H1 (cell line): ENCODE data around the gene PSAP. TPM values are rescaled to one million over a fixed set of nuclear protein-coding genes. Genes with fewer than 3 reads are reported as not detected.

ENCODE experiments used
- CTCF ChIA-PET: fragments of 300-600 bp; sonication (Branson Sonifier 250); formaldehyde crosslinking; loops from one replicate; lab custom pipeline; 2021; ENCODE audit not compliant: partially characterized antibody; lab: Charles Lee
- POLR2A ChIA-PET: fragments of 300-600 bp; sonication (Branson Sonifier 250); formaldehyde crosslinking; loops from one replicate; lab custom pipeline; 2021; ENCODE audit warnings: inconsistent platforms; ENCODE audit not compliant: partially characterized antibody; lab: Charles Lee
- DNase-seq, 2 experiments: peaks; one replicate each; pipeline versions ENCODE4 v3.0.0 to v3.0.0-alpha.2; 2010 to 2022; ENCODE audit warnings: low spot score in 2 of 2, low read depth in 1 of 2, mixed read lengths in 1 of 2
- FAIRE-seq: peaks from 2 replicates; lab custom pipeline; 2011; peaks lifted over from hg19 to GRCh38; lab: Jason Lieb, UNC
- H2AFZ ChIP-seq: 2 replicates; pipeline ENCODE4 v1.8.1; 2012; ENCODE audit warnings: low read length, inconsistent platforms
- H2AK5ac ChIP-seq: 2 replicates; pipeline ENCODE4 v1.6.1; 2013; ENCODE audit warnings: low read depth, low read length
- H2BK120ac ChIP-seq: replicated peaks from 2 replicates; pipeline ENCODE3; 2013; ENCODE audit warnings: low read depth, low read length, inconsistent platforms
- H2BK12ac ChIP-seq: 2 replicates; pipeline ENCODE4 v1.6.1; 2013; ENCODE audit warnings: low read depth, low read length
- H2BK15ac ChIP-seq: 2 replicates; pipeline ENCODE4 v1.6.1; 2013; ENCODE audit warnings: low read length
- H2BK20ac ChIP-seq: 2 replicates; pipeline ENCODE4 v1.6.1; 2013; ENCODE audit warnings: low read length
- H2BK5ac ChIP-seq: 2 replicates; pipeline ENCODE4 v1.6.1; 2013; ENCODE audit warnings: low read depth, low read length
- H3K14ac ChIP-seq: 2 replicates; pipeline ENCODE4 v1.6.1; 2013; ENCODE audit warnings: inconsistent platforms; ENCODE audit not compliant: insufficient read length
- H3K18ac ChIP-seq: 2 replicates; pipeline ENCODE4 v1.6.1; 2013; ENCODE audit warnings: low read length; ENCODE audit errors: extremely low read depth
- H3K23ac ChIP-seq: 2 replicates; pipeline ENCODE4 v1.6.1; 2013; ENCODE audit warnings: inconsistent platforms; ENCODE audit not compliant: insufficient read length
- H3K23me2 ChIP-seq: 2 replicates; pipeline ENCODE4 v1.6.1; 2013; ENCODE audit warnings: low read depth, low read length
- H3K27ac ChIP-seq: 2 replicates; pipeline ENCODE4 v1.6.1; 2011; ENCODE audit warnings: low read depth, low read length, inconsistent platforms
- H3K27me3 ChIP-seq, 4 experiments: replicated peaks in 1 of 4; 1 replicate in 1 of 4; 2 replicates in 3 of 4; pipeline versions ENCODE4 v1.6.1 to v1.8.1; 2011 to 2013; ENCODE audit warnings: low read length in 3 of 4, mild to moderate bottlenecking in 3 of 4, inconsistent platforms in 2 of 4, mixed read lengths in 2 of 4, moderate library complexity in 1 of 4; ENCODE audit not compliant: control insufficient read depth in 3 of 4, insufficient read depth in 3 of 4; ENCODE audit errors: extremely low read depth in 1 of 4
- H3K36me3 ChIP-seq, 4 experiments: 2 replicates each; pipeline versions ENCODE4 v1.6.1 to v1.8.1; 2011 to 2013; ENCODE audit warnings: mild to moderate bottlenecking in 4 of 4, low read length in 3 of 4, moderate library complexity in 2 of 4, control low read depth in 1 of 4, inconsistent platforms in 1 of 4; ENCODE audit not compliant: insufficient read depth in 4 of 4, control insufficient read depth in 2 of 4
- H3K4ac ChIP-seq: replicated peaks from 2 replicates; pipeline ENCODE3; 2013; ENCODE audit warnings: low read length, low read depth, mixed read lengths, inconsistent platforms; ENCODE audit not compliant: insufficient read length
- H3K4me1 ChIP-seq, 4 experiments: replicated peaks in 1 of 4; 1 replicate in 1 of 4; 2 replicates in 3 of 4; pipeline versions ENCODE4 v1.6.1 to v1.8.1; 2011 to 2013; ENCODE audit warnings: low read length in 3 of 4, inconsistent platforms in 2 of 4, mixed read lengths in 1 of 4; ENCODE audit not compliant: insufficient read depth in 4 of 4, control insufficient read depth in 3 of 4
- H3K4me2 ChIP-seq, 2 experiments: 2 replicates each; pipeline versions ENCODE4 v1.6.1 to v1.8.1; 2011 to 2013; ENCODE audit warnings: low read depth in 2 of 2, low read length in 2 of 2, control low read depth in 1 of 2, inconsistent platforms in 1 of 2, mild to moderate bottlenecking in 1 of 2; ENCODE audit not compliant: insufficient read depth in 1 of 2
- H3K4me3 ChIP-seq, 4 experiments: fragments of 200-600, 300-600 bp in 1 of 4; sonication (generic), shearing (Covaris generic), sonication (Bioruptor Twin) in 1 of 4; 2 replicates each; pipeline versions ENCODE4 v1.5.1 to v1.8.1; 2011 to 2016; ENCODE audit warnings: low read length in 4 of 4, low read depth in 3 of 4, control low read depth in 2 of 4, inconsistent platforms in 2 of 4, mild to moderate bottlenecking in 2 of 4, mixed read lengths in 1 of 4, moderate library complexity in 1 of 4; ENCODE audit not compliant: insufficient read depth in 2 of 4; ENCODE audit errors: extremely low read depth in 1 of 4
- H3K56ac ChIP-seq: replicated peaks from 2 replicates; pipeline ENCODE3; 2013; ENCODE audit warnings: low read depth, mild to moderate bottlenecking, mixed read lengths, low read length, inconsistent platforms; ENCODE audit not compliant: insufficient read length
- H3K79me1 ChIP-seq: 2 replicates; pipeline ENCODE4 v1.6.1; 2013; ENCODE audit warnings: low read depth, low read length, control low read depth
- H3K79me2 ChIP-seq, 2 experiments: 2 replicates each; pipeline versions ENCODE4 v1.6.1 to v1.8.1; 2012 to 2013; ENCODE audit warnings: low read length in 2 of 2, mild to moderate bottlenecking in 2 of 2, inconsistent platforms in 1 of 2; ENCODE audit not compliant: insufficient read depth in 2 of 2, control insufficient read depth in 1 of 2
- H3K9ac ChIP-seq, 4 experiments: replicated peaks in 1 of 4; 1 replicate in 1 of 4; 2 replicates in 3 of 4; pipeline versions ENCODE4 v1.6.1 to v1.8.1; 2011 to 2013; ENCODE audit warnings: low read depth in 3 of 4, low read length in 3 of 4, control low read depth in 2 of 4, mild to moderate bottlenecking in 2 of 4, moderate library complexity in 2 of 4, inconsistent platforms in 1 of 4; ENCODE audit errors: extremely low read depth in 1 of 4
- H3K9me3 ChIP-seq, 2 experiments: 2 replicates each; pipeline versions ENCODE4 v1.6.1 to v1.8.1; 2012 to 2013; ENCODE audit warnings: mild to moderate bottlenecking in 2 of 2, moderate library complexity in 2 of 2, control low read depth in 1 of 2, inconsistent platforms in 1 of 2, low read depth in 1 of 2, low read length in 1 of 2, mixed read lengths in 1 of 2; ENCODE audit not compliant: insufficient read depth in 2 of 2
- H4K20me1 ChIP-seq, 2 experiments: replicated peaks in 1 of 2; 2 replicates each; pipeline versions ENCODE3 to v1.8.1; 2011 to 2013; ENCODE audit warnings: inconsistent platforms in 2 of 2, low read length in 2 of 2, mild to moderate bottlenecking in 1 of 2; ENCODE audit not compliant: insufficient read depth in 2 of 2, control insufficient read depth in 1 of 2
- H4K5ac ChIP-seq: 2 replicates; pipeline ENCODE4 v1.6.1; 2013; ENCODE audit warnings: low read length, low read depth, mixed read lengths, inconsistent platforms; ENCODE audit not compliant: insufficient read length
- H4K8ac ChIP-seq: 2 replicates; pipeline ENCODE4 v1.8.0; 2013; ENCODE audit warnings: mild to moderate bottlenecking, moderate library complexity, low read length, inconsistent platforms; ENCODE audit not compliant: insufficient read depth; ENCODE audit errors: extremely low read depth
- H4K91ac ChIP-seq: replicated peaks from 2 replicates; pipeline ENCODE3; 2013; ENCODE audit warnings: low read length, mixed read lengths, inconsistent platforms; ENCODE audit not compliant: insufficient read length
- ATF3 ChIP-seq: IDR thresholded peaks from 2 replicates; pipeline ENCODE4 v1.6.1; 2011; ENCODE audit warnings: low read depth, mild to moderate bottlenecking, low read length; ENCODE audit not compliant: insufficient read depth
- MAFK ChIP-seq: IDR thresholded peaks from 2 replicates; pipeline ENCODE4 v1.6.1; 2012; ENCODE audit warnings: low read depth, mild to moderate bottlenecking, improper control_type of control experiment, low read length
- MAX ChIP-seq: IDR thresholded peaks from 2 replicates; pipeline ENCODE4 v1.6.1; 2012; ENCODE audit warnings: inconsistent platforms
- NRF1 ChIP-seq: IDR thresholded peaks from 2 replicates; pipeline ENCODE4 v1.6.1; 2011; ENCODE audit warnings: mild to moderate bottlenecking, low read depth, low read length, improper control_type of control experiment
- RXRA ChIP-seq: IDR thresholded peaks from 2 replicates; pipeline ENCODE4 v1.6.1; 2011; ENCODE audit warnings: low read depth, mild to moderate bottlenecking, low read length, moderate library complexity; ENCODE audit not compliant: insufficient read depth
- TAF7 ChIP-seq: optimal IDR thresholded peaks from 2 replicates; pipeline ENCODE3; 2011; ENCODE audit warnings: low read depth, mild to moderate bottlenecking, inconsistent platforms, low read length, moderate library complexity, borderline replicate concordance
- WGBS, 2 experiments: shearing (Covaris generic) in 1 of 2; methylation state at CpG; one replicate each; pipeline versions ENCODE4 v1.1.6 to v1.1.7; 2013 to 2015; ENCODE audit warnings: low lambda C conversion rate in 2 of 2, mixed read lengths in 2 of 2, inconsistent platforms in 1 of 2, low coverage in 1 of 2, missing lambda C conversion rate in 1 of 2; ENCODE audit not compliant: insufficient replicate concordance in 2 of 2, insufficient coverage in 1 of 2, insufficient read length in 1 of 2; ENCODE audit errors: extremely low coverage in 1 of 2, missing lambda C conversion rate in 1 of 2; 5-methylcytosine and 5-hydroxymethylcytosine counted together
- polyA plus RNA-seq, 7 experiments: library from polyadenylated mRNA; depleted of rRNA in 3 of 7; stranded (reverse) in 5 of 7; unstranded in 2 of 7; fragments of >200 nt in 5 of 7; fragments of 200-250 nt in 2 of 7; gene quantifications; 1 replicate in 5 of 7; 2 replicates in 1 of 7; 4 replicates in 1 of 7; pipeline versions ENCODE4 v1.2.1 to v1.2.3, GENCODE V29; 2011 to 2013; ENCODE audit warnings: missing spikeins in 2 of 7, mixed read lengths in 2 of 7
- total RNA-seq: library from RNA; stranded (reverse); fragmentation: NEBNext Ultra II Directional; extraction: Animal tissue kit (Norgen Biotek cat#: 25700); gene quantifications from 2 replicates; pipeline ENCODE4 v1.2.1, GENCODE V29; 2021

The PSAP gene
- total and polyA plus RNA-seq, 2 of the 8 experiments (the other 6 are each of a cell fraction or from before 2014, with no cell fraction given) = 386 to 504 TPM

GRCh38 chr10:71783917-71784678 is 67.0 kb downstream of the PSAP start:
- no peak overlapping the region for H4K5ac ChIP-seq
- H3K9ac ChIP-seq = no peak overlapping the region
- POLR2A ChIA-PET = no interaction called here
- H3K23ac ChIP-seq = no peak overlapping the region
- no peaks in the 10 kb centered on the region for H3K79me1 ChIP-seq
- no peak overlapping the region for H3K4me2 ChIP-seq
- H4K91ac ChIP-seq = no peak overlapping the region
- H4K8ac ChIP-seq = 0 out of 2 replicates have a peak overlapping the region, but pooled peaks have one; percentile 40
- no peak overlapping the region for H3K4ac ChIP-seq
- no peak overlapping the region; the same call in 1 of the 2 replicates for H2BK12ac ChIP-seq
- no peak overlapping the region for H3K4me3 ChIP-seq
- DNase-seq (no peak), FAIRE-seq (no peak)
- H3K36me3 ChIP-seq = no peaks in the 10 kb centered on the region
- no peaks in the 10 kb centered on the region for H3K9me3 ChIP-seq
- H2AK5ac ChIP-seq = no peak overlapping the region
- no peak overlapping the region for H2BK120ac ChIP-seq
- no peak overlapping the region for H2AFZ ChIP-seq
- H3K4me1 ChIP-seq = peaks cover 0 to 6% (median 2%) of the 10 kb centered on the region in 4 experiments; a peak in 4 of 7 replicates
- CTCF ChIA-PET = interaction anchor here (0.9 to 2.7 kb wide), 9 partner anchors 11 to 112 kb away, joined by 3 to 28 read pairs (median 3); partner anchors contain the start of gene VSIR
- no peak for TF ChIP-seq MAX
- TF ChIP-seq TAF7 = no peak
- TF ChIP-seq NRF1 = no peak
- no peak for TF ChIP-seq ATF3
- no peak for TF ChIP-seq MAFK
- TF ChIP-seq RXRA = no peak
- H3K18ac ChIP-seq = no peak overlapping the region
- no peak overlapping the region for H2BK20ac ChIP-seq
- WGBS, 2 experiments = 92% methylated on average over 17 of the region's 17 CpGs; no CpG with 5 or more reads in 1 of the 2 experiments
- H3K14ac ChIP-seq = no peak overlapping the region
- no peak overlapping the region for H2BK5ac ChIP-seq
- no peaks in the 10 kb centered on the region for H4K20me1 ChIP-seq
- no peaks in the 10 kb centered on the region for H3K27me3 ChIP-seq
- H3K27ac ChIP-seq = no peak overlapping the region
- H2BK15ac ChIP-seq = no peak overlapping the region
- H3K79me2 ChIP-seq = no peaks in the 10 kb centered on the region
- H3K23me2 ChIP-seq = no peaks in the 10 kb centered on the region
- H3K56ac ChIP-seq = no peak overlapping the region
